Fibroblast of lung (primary cell): ENCODE results near the gene TSSC4. TPM values are rescaled to one million over a fixed set of nuclear protein-coding genes. Genes with fewer than 3 reads are reported as not detected.

ENCODE experiments used
- DNase-seq, 2 donors: peaks; one replicate each; pipeline versions ENCODE4 v3.0.0 to v3.0.0-alpha.2; 2010; ENCODE audit warnings: low read depth in 2 of 2
- H2AFZ ChIP-seq: 2 replicates; pipeline ENCODE4 v1.5.1; 2012; ENCODE audit warnings: low read length, control low read depth, inconsistent platforms
- H3K27ac ChIP-seq: 2 replicates; pipeline ENCODE4 v1.5.1; 2011; ENCODE audit warnings: low read length, control low read depth; ENCODE audit not compliant: insufficient read depth
- H3K27me3 ChIP-seq: 2 replicates; pipeline ENCODE4 v1.5.1; 2011; ENCODE audit warnings: mild to moderate bottlenecking, low read length; ENCODE audit not compliant: control insufficient read depth, insufficient read depth
- H3K36me3 ChIP-seq: 2 replicates; pipeline ENCODE4 v1.5.1; 2011; ENCODE audit warnings: low read length; ENCODE audit not compliant: control insufficient read depth, insufficient read depth
- H3K4me1 ChIP-seq: 2 replicates; pipeline ENCODE4 v1.5.1; 2011; ENCODE audit warnings: low read length; ENCODE audit not compliant: control insufficient read depth, insufficient read depth; ENCODE audit errors: extremely low read depth
- H3K4me2 ChIP-seq: 2 replicates; pipeline ENCODE4 v1.5.1; 2011; ENCODE audit warnings: low read length, control low read depth; ENCODE audit not compliant: insufficient read depth; ENCODE audit errors: extremely low read depth
- H3K4me3 ChIP-seq, 4 experiments: fragments of 200-600 bp in 1 of 4; sonication (generic) in 1 of 4; replicated peaks in 1 of 4; 2 replicates each; pipeline ENCODE4 v1.5.1; 2011 to 2016; ENCODE audit warnings: low read length in 4 of 4, low read depth in 3 of 4, mild to moderate bottlenecking in 3 of 4, control low read depth in 2 of 4, inconsistent platforms in 1 of 4, mixed read lengths in 1 of 4; ENCODE audit not compliant: insufficient read depth in 1 of 4; ENCODE audit errors: control extremely low read depth in 1 of 4
- H3K79me2 ChIP-seq: 2 replicates; pipeline ENCODE4 v1.5.1; 2012; ENCODE audit warnings: mild to moderate bottlenecking, low read length, inconsistent platforms; ENCODE audit not compliant: control insufficient read depth, insufficient read depth
- H3K9ac ChIP-seq: 2 replicates; pipeline ENCODE4 v1.5.1; 2011; ENCODE audit warnings: mild to moderate bottlenecking, low read length, control low read depth; ENCODE audit not compliant: insufficient read depth
- H3K9me3 ChIP-seq: 2 replicates; pipeline ENCODE4 v1.5.1; 2012; ENCODE audit warnings: low read depth, low read length; ENCODE audit not compliant: control insufficient read depth, insufficient read depth
- H4K20me1 ChIP-seq: 2 replicates; pipeline ENCODE4 v1.5.1; 2011; ENCODE audit warnings: low read length; ENCODE audit not compliant: control insufficient read depth, insufficient read depth; ENCODE audit errors: extremely low read depth
- EZH2 ChIP-seq: IDR thresholded peaks from 2 replicates; pipeline ENCODE4 v1.5.1; 2012; ENCODE audit warnings: low read length, control low read depth, mild to moderate bottlenecking; ENCODE audit errors: missing control alignments
- polyA plus RNA-seq, 2 donors: library from polyadenylated mRNA; depleted of rRNA in 1 of 2; stranded (reverse) in 1 of 2; unstranded in 1 of 2; fragments of >200 nt; gene quantifications; 2 replicates each; pipeline ENCODE4 v1.2.1, GENCODE V29; 2011 to 2012; ENCODE audit warnings: missing spikeins in 1 of 2
- total RNA-seq: library from RNA; depleted of rRNA; stranded (reverse); fragments of >200 nt; gene quantifications from 2 replicates; pipeline ENCODE4 v1.2.1, GENCODE V29; 2014
- TF ChIP-seq, protein P1 (sequence below), 2 donors: IDR thresholded peaks in 1 of 2; conservative IDR thresholded peaks in 1 of 2; 1 replicate in 1 of 2; 2 replicates in 1 of 2; pipeline ENCODE4 v1.5.1; 2011 to 2012; ENCODE audit warnings: low read length in 2 of 2, control low read depth in 1 of 2, inconsistent platforms in 1 of 2, low read depth in 1 of 2, mild to moderate bottlenecking in 1 of 2

The TSSC4 gene
- total and polyA plus RNA-seq, 2 donors (not counting 1 experiment from before 2014, with no cell fraction given): 8.8 to 48.7 TPM

DNA sequence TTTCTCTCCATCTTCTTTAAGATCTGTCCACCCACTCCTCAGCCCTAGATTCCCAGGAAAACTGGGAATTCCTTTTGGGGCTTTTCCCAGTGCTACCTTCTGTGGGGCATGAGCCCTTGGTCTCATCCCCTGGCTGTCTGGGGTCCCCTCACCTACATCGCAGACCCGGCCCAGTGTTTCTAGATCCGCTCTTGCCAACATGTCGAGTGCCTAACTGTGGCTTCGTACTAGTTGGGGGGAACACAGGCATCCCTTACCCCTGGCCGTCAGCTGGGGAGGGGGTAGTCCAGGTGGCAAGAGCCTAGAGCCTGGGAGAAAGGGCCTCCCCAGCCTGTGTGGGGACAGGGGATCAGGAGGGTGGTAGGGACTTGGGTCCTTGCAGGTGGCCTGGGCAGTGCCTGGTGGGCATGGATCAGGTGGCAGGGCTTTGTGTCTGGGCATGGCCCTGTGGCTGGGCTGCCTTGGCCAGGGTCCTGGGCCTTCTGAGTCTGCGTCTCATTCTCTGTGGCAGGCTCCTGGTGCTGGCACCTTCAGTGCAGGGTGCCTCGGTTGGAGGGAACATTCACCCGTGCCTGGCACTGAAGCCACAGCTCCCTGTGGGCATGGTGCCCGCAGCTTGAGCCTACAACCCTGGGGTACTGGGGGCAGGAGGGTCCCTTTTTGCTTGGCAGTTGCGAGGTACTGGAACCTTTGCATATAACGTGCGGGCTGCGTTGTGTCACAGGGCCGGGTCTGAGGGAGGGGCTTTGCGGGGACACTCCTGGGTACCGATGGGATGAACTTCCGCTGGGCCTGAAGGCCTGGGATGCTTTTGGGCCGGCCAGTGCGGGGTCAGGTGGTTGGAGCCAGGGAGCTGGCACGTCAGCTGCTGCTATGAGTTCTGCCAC, 48.4 kb downstream of the TSSC4 start:
- Histone ChIP-seq H3K27me3 (no peaks in the 10 kb centered on the region), H3K4me2 (no peak overlapping the region), H3K79me2 (no peaks in the 10 kb centered on the region), H3K27ac (no peak overlapping the region), H3K4me3 (no peak overlapping the region), H3K9ac (no peak overlapping the region), H2AFZ (no peak overlapping the region), H4K20me1 (no peaks in the 10 kb centered on the region), H3K36me3 (no peaks in the 10 kb centered on the region), H3K9me3 (no peaks in the 10 kb centered on the region), H3K4me1 (no peaks in the 10 kb centered on the region)
- DNase-seq: no peak
- TF ChIP-seq, protein P1, sequence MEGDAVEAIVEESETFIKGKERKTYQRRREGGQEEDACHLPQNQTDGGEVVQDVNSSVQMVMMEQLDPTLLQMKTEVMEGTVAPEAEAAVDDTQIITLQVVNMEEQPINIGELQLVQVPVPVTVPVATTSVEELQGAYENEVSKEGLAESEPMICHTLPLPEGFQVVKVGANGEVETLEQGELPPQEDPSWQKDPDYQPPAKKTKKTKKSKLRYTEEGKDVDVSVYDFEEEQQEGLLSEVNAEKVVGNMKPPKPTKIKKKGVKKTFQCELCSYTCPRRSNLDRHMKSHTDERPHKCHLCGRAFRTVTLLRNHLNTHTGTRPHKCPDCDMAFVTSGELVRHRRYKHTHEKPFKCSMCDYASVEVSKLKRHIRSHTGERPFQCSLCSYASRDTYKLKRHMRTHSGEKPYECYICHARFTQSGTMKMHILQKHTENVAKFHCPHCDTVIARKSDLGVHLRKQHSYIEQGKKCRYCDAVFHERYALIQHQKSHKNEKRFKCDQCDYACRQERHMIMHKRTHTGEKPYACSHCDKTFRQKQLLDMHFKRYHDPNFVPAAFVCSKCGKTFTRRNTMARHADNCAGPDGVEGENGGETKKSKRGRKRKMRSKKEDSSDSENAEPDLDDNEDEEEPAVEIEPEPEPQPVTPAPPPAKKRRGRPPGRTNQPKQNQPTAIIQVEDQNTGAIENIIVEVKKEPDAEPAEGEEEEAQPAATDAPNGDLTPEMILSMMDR (conservative IDR thresholded peaks at IDR 0.05 in 1 of 2, IDR thresholded peaks at IDR 0.05 in 1 of 2; ENCODE audit: low read depth in 1 of 2, low read length in 2 of 2): no peak
- no peak for TF ChIP-seq EZH2

- no peak for DNase-seq
- Histone ChIP-seq H3K4me1 (no peaks in the 10 kb centered on the region), H3K27me3 (no peaks in the 10 kb centered on the region), H3K27ac (no peak overlapping the region), H4K20me1 (no peaks in the 10 kb centered on the region), H3K9me3 (no peaks in the 10 kb centered on the region), H3K4me3 (no peak overlapping the region), H3K4me2 (no peak overlapping the region), H3K9ac (no peak overlapping the region), H2AFZ (no peak overlapping the region), H3K79me2 (no peaks in the 10 kb centered on the region), H3K36me3 (no peaks in the 10 kb centered on the region)
- no peak for TF ChIP-seq EZH2
- TF ChIP-seq, protein P1 (conservative IDR thresholded peaks at IDR 0.05 in 1 of 2, IDR thresholded peaks at IDR 0.05 in 1 of 2; ENCODE audit: low read depth in 1 of 2, low read length in 2 of 2): no peak
These were observed 49.2 kb downstream of the TSSC4 start for GRCh38 chr11:2449548-2450320.

GRCh38 chr11:2450321-2451041, 49.9 kb downstream of the TSSC4 start:
- H3K27me3 ChIP-seq: no peaks in the 10 kb centered on the region

More at GRCh38 chr11:2450321-2451041, 49.9 kb downstream of the TSSC4 start:
- H3K9ac ChIP-seq: no peak overlapping the region
- H3K4me2 ChIP-seq: no peak overlapping the region
- no peaks in the 10 kb centered on the region for H4K20me1 ChIP-seq
- TF ChIP-seq, protein P1 (conservative IDR thresholded peaks at IDR 0.05 in 1 of 2, IDR thresholded peaks at IDR 0.05 in 1 of 2; ENCODE audit: low read depth in 1 of 2, low read length in 2 of 2): no peak
- no peak for TF ChIP-seq EZH2
- no peak overlapping the region for H3K4me3 ChIP-seq
- no peak overlapping the region for H3K27ac ChIP-seq
- no peaks in the 10 kb centered on the region for H3K4me1 ChIP-seq
- no peaks in the 10 kb centered on the region for H3K9me3 ChIP-seq
- H2AFZ ChIP-seq: no peak overlapping the region
- DNase-seq: no peak
- no peaks in the 10 kb centered on the region for H3K36me3 ChIP-seq
- H3K79me2 ChIP-seq: no peaks in the 10 kb centered on the region
